ENCODE measurements around the gene TNFSF8. TPM values are rescaled to one million over a fixed set of nuclear protein-coding genes. Genes with fewer than 3 reads are reported as not detected.

TNFSF8 gene
- polyA plus RNA-seq, 1 donor from 2014 or later = not detected

DNA sequence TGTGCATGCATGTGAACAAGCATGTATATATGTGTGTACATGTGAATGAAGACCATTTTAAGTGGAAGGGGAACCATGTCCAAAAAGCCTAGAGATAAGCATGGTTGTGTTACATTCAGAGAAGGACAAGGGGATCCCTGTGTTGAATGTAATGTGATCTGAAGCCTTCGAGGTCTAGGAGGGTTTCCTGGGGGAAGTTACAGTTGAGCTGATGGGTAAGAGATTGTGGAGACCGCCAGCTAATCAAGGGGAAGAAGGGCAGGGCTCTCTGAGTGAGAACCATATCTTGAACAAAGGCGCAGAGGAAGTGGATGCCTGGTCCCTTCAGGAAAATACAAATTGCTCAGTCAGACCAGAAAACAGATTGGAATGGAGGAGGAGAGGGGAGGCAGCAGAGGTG, 79.1 kb downstream of the TNFSF8 start:
- no peaks in the 10 kb centered on the region for H3F3A ChIP-seq (ENCODE audit: insufficient read depth, low read length, poor library complexity, severe bottlenecking)
- H3K79me2 ChIP-seq (replicated peaks; ENCODE audit: insufficient read depth, low read length) = no peaks in the 10 kb centered on the region
- H3K36me3 ChIP-seq (ENCODE audit: insufficient read depth, low read length) = no peaks in the 10 kb centered on the region
- no peaks in the 10 kb centered on the region for H3K9me3 ChIP-seq (ENCODE audit: low read length)
- no peak for TF ChIP-seq SMC3 (conservative IDR thresholded peaks at IDR 0.05; ENCODE audit: poor library complexity)
- TF ChIP-seq, protein P1, sequence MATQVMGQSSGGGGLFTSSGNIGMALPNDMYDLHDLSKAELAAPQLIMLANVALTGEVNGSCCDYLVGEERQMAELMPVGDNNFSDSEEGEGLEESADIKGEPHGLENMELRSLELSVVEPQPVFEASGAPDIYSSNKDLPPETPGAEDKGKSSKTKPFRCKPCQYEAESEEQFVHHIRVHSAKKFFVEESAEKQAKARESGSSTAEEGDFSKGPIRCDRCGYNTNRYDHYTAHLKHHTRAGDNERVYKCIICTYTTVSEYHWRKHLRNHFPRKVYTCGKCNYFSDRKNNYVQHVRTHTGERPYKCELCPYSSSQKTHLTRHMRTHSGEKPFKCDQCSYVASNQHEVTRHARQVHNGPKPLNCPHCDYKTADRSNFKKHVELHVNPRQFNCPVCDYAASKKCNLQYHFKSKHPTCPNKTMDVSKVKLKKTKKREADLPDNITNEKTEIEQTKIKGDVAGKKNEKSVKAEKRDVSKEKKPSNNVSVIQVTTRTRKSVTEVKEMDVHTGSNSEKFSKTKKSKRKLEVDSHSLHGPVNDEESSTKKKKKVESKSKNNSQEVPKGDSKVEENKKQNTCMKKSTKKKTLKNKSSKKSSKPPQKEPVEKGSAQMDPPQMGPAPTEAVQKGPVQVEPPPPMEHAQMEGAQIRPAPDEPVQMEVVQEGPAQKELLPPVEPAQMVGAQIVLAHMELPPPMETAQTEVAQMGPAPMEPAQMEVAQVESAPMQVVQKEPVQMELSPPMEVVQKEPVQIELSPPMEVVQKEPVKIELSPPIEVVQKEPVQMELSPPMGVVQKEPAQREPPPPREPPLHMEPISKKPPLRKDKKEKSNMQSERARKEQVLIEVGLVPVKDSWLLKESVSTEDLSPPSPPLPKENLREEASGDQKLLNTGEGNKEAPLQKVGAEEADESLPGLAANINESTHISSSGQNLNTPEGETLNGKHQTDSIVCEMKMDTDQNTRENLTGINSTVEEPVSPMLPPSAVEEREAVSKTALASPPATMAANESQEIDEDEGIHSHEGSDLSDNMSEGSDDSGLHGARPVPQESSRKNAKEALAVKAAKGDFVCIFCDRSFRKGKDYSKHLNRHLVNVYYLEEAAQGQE (IDR thresholded peaks at IDR 0.05; ENCODE audit: borderline replicate concordance) = no peak
- TF ChIP-seq POLR2AphosphoS5 (IDR thresholded peaks at IDR 0.05) = no peak
- H3K9me2 ChIP-seq (ENCODE audit: insufficient read depth, low read length) = no peaks in the 10 kb centered on the region
- H3K27me3 ChIP-seq (ENCODE audit: insufficient read depth, low read depth, low read length) = no peaks in the 10 kb centered on the region
- no peak overlapping the region for H2AFZ ChIP-seq (ENCODE audit: low read depth, low read length)
- H3K9ac ChIP-seq (ENCODE audit: low read length) = no peak overlapping the region
- no peak overlapping the region for H3K4me3 ChIP-seq (ENCODE audit: low read length)
- no peak overlapping the region for H3K27ac ChIP-seq (ENCODE audit: low read length)
- H4K20me1 ChIP-seq (ENCODE audit: insufficient read depth) = no peaks in the 10 kb centered on the region
- H3K4me2 ChIP-seq (ENCODE audit: low read length) = no peak overlapping the region

Other genes with a start within 250 kb of the TNFSF8 start
- not detected in 2 replicates for gene TEX48, start 248.4 kb downstream of the TNFSF8 start, polyA plus RNA-seq
- not detected in 2 replicates for gene TNFSF15, start 124.6 kb downstream of the TNFSF8 start, polyA plus RNA-seq
- 0.52 and 2.1 TPM in 2 replicates for gene TNC, start 187.6 kb upstream of the TNFSF8 start, polyA plus RNA-seq

All from neural cell (in vitro differentiated cells).